Measurements from ENCODE around the gene FAAH.

GRCh38 chr1:46345281-46345680 is 48.8 kb upstream of the FAAH start:
- TF ChIP-seq CTCF (IDR thresholded peaks at IDR 0.05) (no peak), POLR2A (IDR thresholded peaks at IDR 0.05) (no peak), EP300 (IDR thresholded peaks at IDR 0.05) (no peak), POLR2AphosphoS5 (IDR thresholded peaks at IDR 0.05) (no peak)
